Neural progenitor cell (in vitro differentiated cells): ENCODE data around the gene LRRC59. TPM values are rescaled to one million over a fixed set of nuclear protein-coding genes. Genes with fewer than 3 reads are reported as not detected.

Experiments
- DNase-seq: peaks from one replicate; pipeline ENCODE4 v3.0.0-alpha.2; 2016; ENCODE audit warnings: low spot score
- H2AFZ ChIP-seq: fragments of 200-600 bp; sonication (generic); replicated peaks from 2 replicates; pipeline ENCODE4 v1.6.1; 2016; ENCODE audit warnings: antibody characterized with exemption
- H3F3A ChIP-seq: fragments of 200-600 bp; sonication (generic); 2 replicates; pipeline ENCODE4 v1.6.1; 2016; ENCODE audit warnings: antibody characterized with exemption, low read depth
- H3K27ac ChIP-seq: fragments of 200-600 bp; sonication (generic); 2 replicates; pipeline ENCODE4 v1.5.1; 2016; ENCODE audit warnings: mild to moderate bottlenecking
- H3K27me3 ChIP-seq: fragments of 200-600 bp; sonication (generic); 2 replicates; pipeline ENCODE4 v1.6.1; 2016; ENCODE audit warnings: mild to moderate bottlenecking, moderate library complexity
- H3K36me3 ChIP-seq: fragments of 200-600 bp; sonication (generic); 2 replicates; pipeline ENCODE4 v1.5.1; 2016
- H3K4me1 ChIP-seq: fragments of 200-600 bp; sonication (generic); 2 replicates; pipeline ENCODE4 v1.6.1; 2016; ENCODE audit warnings: mixed run types
- H3K4me2 ChIP-seq: fragments of 200-600 bp; sonication (generic); 2 replicates; pipeline ENCODE4 v1.6.1; 2016
- H3K4me3 ChIP-seq: fragments of 200-600 bp; sonication (generic); 2 replicates; pipeline ENCODE4 v1.5.1; 2016
- H3K79me2 ChIP-seq: fragments of 200-600 bp; sonication (generic); 2 replicates; pipeline ENCODE4 v1.6.1; 2016; ENCODE audit warnings: low read depth
- H3K9ac ChIP-seq: fragments of 200-600 bp; sonication (generic); 2 replicates; pipeline ENCODE4 v1.6.1; 2016
- H3K9me3 ChIP-seq: fragments of 200-600 bp; sonication (generic); 2 replicates; pipeline ENCODE4 v1.5.1; 2016; ENCODE audit warnings: low read depth
- H4K20me1 ChIP-seq: fragments of 200-600 bp; sonication (generic); 2 replicates; pipeline ENCODE4 v1.6.1; 2016; ENCODE audit warnings: low read depth
- H3K27ac Mint-ChIP-seq: 3 replicates; pipeline ENCODE4 v1.8.0; 2021; ENCODE audit warnings: mixed read lengths
- H3K27me3 Mint-ChIP-seq: 2 replicates; pipeline ENCODE4 v1.8.0; 2022; ENCODE audit warnings: low read depth, mild to moderate bottlenecking, inconsistent platforms, moderate library complexity, mixed read lengths; ENCODE audit not compliant: insufficient read depth
- H3K36me3 Mint-ChIP-seq: 3 replicates; pipeline ENCODE4 v1.8.0; 2021; ENCODE audit warnings: mixed read lengths
- H3K4me1 Mint-ChIP-seq: 3 replicates; pipeline ENCODE4 v1.8.0; 2021; ENCODE audit warnings: mixed read lengths
- H3K4me3 Mint-ChIP-seq: 3 replicates; pipeline ENCODE4 v1.8.0; 2021; ENCODE audit warnings: mild to moderate bottlenecking, moderate library complexity, mixed read lengths
- H3K9me3 Mint-ChIP-seq: 3 replicates; pipeline ENCODE4 v1.8.0; 2020; ENCODE audit warnings: mixed read lengths
- CTCF ChIP-seq: fragments of 200-600 bp; sonication (generic); IDR thresholded peaks from 2 replicates; pipeline ENCODE4 v1.5.1; 2017; ENCODE audit warnings: antibody characterized with exemption, mild to moderate bottlenecking
- EZH2 ChIP-seq: fragments of 200-600 bp; sonication (generic); IDR thresholded peaks from 2 replicates; pipeline ENCODE4 v1.6.1; 2017; ENCODE audit warnings: antibody characterized with exemption, mild to moderate bottlenecking, moderate library complexity
- EZH2phosphoT487 ChIP-seq: fragments of 200-600 bp; sonication (generic); IDR thresholded peaks from 2 replicates; pipeline ENCODE4 v1.6.1; 2017; ENCODE audit warnings: antibody characterized with exemption
- total RNA-seq: library from RNA; depleted of rRNA; stranded (reverse); fragments of >200 nt; gene quantifications from 2 replicates; pipeline ENCODE4 v1.2.3, GENCODE V29; 2015; ENCODE audit warnings: low replicate concordance

The LRRC59 gene
- total RNA-seq, 1 donor from 2014 or later = 57.0 TPM

GRCh38 chr17:50424996-50425681, 27.8 kb upstream of the LRRC59 start:
- Histone ChIP-seq H3K27ac (no peak overlapping the region), H3K79me2 (no peaks in the 10 kb centered on the region), H3K4me1 (peaks cover 13% of the 10 kb centered on the region), H4K20me1 (no peaks in the 10 kb centered on the region), H2AFZ (peak overlapping the region; percentile 62), H3K4me3 (peak overlapping the region; percentile 82), H3K4me2 (peak overlapping the region; percentile 97), H3F3A (peaks cover 17% of the 10 kb centered on the region), H3K9ac (no peak overlapping the region), H3K27me3 (peaks cover 16% of the 10 kb centered on the region), H3K36me3 (no peaks in the 10 kb centered on the region), H3K9me3 (no peaks in the 10 kb centered on the region)
- Mint-ChIP-seq H3K9me3 (peaks cover 5% of the 10 kb centered on the region), H3K27ac (no peak overlapping the region), H3K36me3 (no peaks in the 10 kb centered on the region), H3K4me3 (peak overlapping the region; percentile 85), H3K27me3 (no peaks in the 10 kb centered on the region), H3K4me1 (peaks cover 21% of the 10 kb centered on the region)
- TF ChIP-seq CTCF (no peak), EZH2phosphoT487 (no peak), EZH2 (no peak)
- DNase-seq = no peak

- no peaks in the 10 kb centered on the region for H3K79me2 ChIP-seq
- H3K9me3 ChIP-seq = no peaks in the 10 kb centered on the region
- no peak overlapping the region for H2AFZ ChIP-seq
- no peak overlapping the region for H3K9ac ChIP-seq
- no peak overlapping the region for H3K4me3 ChIP-seq
- no peaks in the 10 kb centered on the region for H3K36me3 ChIP-seq
- no peaks in the 10 kb centered on the region for H3K27me3 Mint-ChIP-seq
- peaks cover 21% of the 10 kb centered on the region for H3K4me1 Mint-ChIP-seq
- peak overlapping the region; percentile 3 for H3K4me3 Mint-ChIP-seq
- H3K4me2 ChIP-seq = no peak overlapping the region
- H3F3A ChIP-seq = peaks cover 17% of the 10 kb centered on the region
- no peaks in the 10 kb centered on the region for H3K36me3 Mint-ChIP-seq
- peaks cover 16% of the 10 kb centered on the region for H3K27me3 ChIP-seq
- H4K20me1 ChIP-seq = no peaks in the 10 kb centered on the region
- H3K27ac Mint-ChIP-seq = no peak overlapping the region
- H3K27ac ChIP-seq = no peak overlapping the region
- TF ChIP-seq EZH2phosphoT487 = no peak
- TF ChIP-seq CTCF = no peak
- no peak for TF ChIP-seq EZH2
- peaks cover 12% of the 10 kb centered on the region for H3K9me3 Mint-ChIP-seq
- no peak for DNase-seq
- H3K4me1 ChIP-seq = peaks cover 13% of the 10 kb centered on the region
Measured at GRCh38 chr17:50424246-50424995, 27.1 kb upstream of the LRRC59 start.

- no peaks in the 10 kb centered on the region for H4K20me1 ChIP-seq
- Mint-ChIP-seq H3K27me3 (no peaks in the 10 kb centered on the region), H3K4me3 (peak overlapping the region; percentile 3), H3K4me1 (peaks cover 17% of the 10 kb centered on the region), H3K27ac (no peak overlapping the region), H3K36me3 (peaks cover 2% of the 10 kb centered on the region), H3K9me3 (peaks cover 17% of the 10 kb centered on the region)
- H2AFZ ChIP-seq = no peak overlapping the region
- peaks cover 13% of the 10 kb centered on the region for H3K4me1 ChIP-seq
- no peak overlapping the region for H3K4me2 ChIP-seq
- no peak overlapping the region for H3K9ac ChIP-seq
- no peak for TF ChIP-seq EZH2phosphoT487
- TF ChIP-seq CTCF = no peak
- TF ChIP-seq EZH2 = no peak
- peaks cover 17% of the 10 kb centered on the region for H3F3A ChIP-seq
- H3K9me3 ChIP-seq = no peaks in the 10 kb centered on the region
- H3K27me3 ChIP-seq = peaks cover 16% of the 10 kb centered on the region
- H3K36me3 ChIP-seq = no peaks in the 10 kb centered on the region
- H3K79me2 ChIP-seq = no peaks in the 10 kb centered on the region
- H3K4me3 ChIP-seq = no peak overlapping the region
- DNase-seq = no peak
- H3K27ac ChIP-seq = no peak overlapping the region
Measured at GRCh38 chr17:50423553-50424159, 26.3 kb upstream of the LRRC59 start.
